NCI-H146 (cell line): ENCODE data around the gene WDR11.
"Not testable (repeated sequence)": the region's sequence is repeated elsewhere in the genome, so short reads cannot be mapped to it uniquely, and the experiment has no call there.

ENCODE experiments used
- DNase-seq: peaks from one replicate; lab custom pipeline; 2025; lab: John Stamatoyannopoulos, UW

WDR11 gene

GRCh38 chr10:120861178-120861855 is 10.2 kb downstream of the WDR11 start:
- no peak for DNase-seq

GRCh38 chr10:120873741-120874140 is 22.6 kb downstream of the WDR11 start:
- no peak for DNase-seq

GRCh38 chr10:120883071-120883470 is 31.9 kb downstream of the WDR11 start:
- no peak for DNase-seq

- no peak for DNase-seq
Observed at GRCh38 chr10:120887482-120887881, 36.3 kb downstream of the WDR11 start.

- no peak for DNase-seq
Observed at GRCh38 chr10:120891365-120891764, 40.2 kb downstream of the WDR11 start.

- DNase-seq = no peak
Observed at GRCh38 chr10:120894556-120894955, 43.4 kb downstream of the WDR11 start.

- no peak for DNase-seq
Observed at GRCh38 chr10:120897343-120897742, 46.2 kb downstream of the WDR11 start.

- DNase-seq = no peak
Observed at GRCh38 chr10:120905268-120905667, 54.1 kb downstream of the WDR11 start.

GRCh38 chr10:120917521-120918250 is 66.5 kb downstream of the WDR11 start:
- no peak for DNase-seq

- DNase-seq = not testable (repeated sequence)
Observed at GRCh38 chr10:120923886-120924285, 72.7 kb downstream of the WDR11 start.

GRCh38 chr10:120926611-120927010 is 75.4 kb downstream of the WDR11 start:
- no peak for DNase-seq

GRCh38 chr10:120927352-120927751 is 76.2 kb downstream of the WDR11 start:
- DNase-seq = no peak

- no peak for DNase-seq
Observed at GRCh38 chr10:120929166-120929565, 78.0 kb downstream of the WDR11 start.

GRCh38 chr10:120931423-120931822 is 80.3 kb downstream of the WDR11 start:
- no peak for DNase-seq

- no peak for DNase-seq
Observed at GRCh38 chr10:120931999-120932398, 80.8 kb downstream of the WDR11 start.

GRCh38 chr10:120938822-120939221 is 87.7 kb downstream of the WDR11 start:
- no peak for DNase-seq

GRCh38 chr10:120940299-120940900 is 89.2 kb downstream of the WDR11 start:
- no peak for DNase-seq

- DNase-seq = no peak
Observed at GRCh38 chr10:120941501-120941900, 90.3 kb downstream of the WDR11 start.

GRCh38 chr10:120942806-120943413 is 91.7 kb downstream of the WDR11 start:
- DNase-seq = peak; percentile 65

- DNase-seq = no peak
Observed at GRCh38 chr10:120943542-120943941, 92.4 kb downstream of the WDR11 start.

GRCh38 chr10:120944586-120945125 is 93.5 kb downstream of the WDR11 start:
- DNase-seq = no peak

GRCh38 chr10:120945182-120945581 is 94.0 kb downstream of the WDR11 start:
- DNase-seq = no peak
